ENCODE data around the gene LPCAT2. TPM values are rescaled to one million over a fixed set of nuclear protein-coding genes. Genes with fewer than 3 reads are reported as not detected.

Gene LPCAT2, protein sequence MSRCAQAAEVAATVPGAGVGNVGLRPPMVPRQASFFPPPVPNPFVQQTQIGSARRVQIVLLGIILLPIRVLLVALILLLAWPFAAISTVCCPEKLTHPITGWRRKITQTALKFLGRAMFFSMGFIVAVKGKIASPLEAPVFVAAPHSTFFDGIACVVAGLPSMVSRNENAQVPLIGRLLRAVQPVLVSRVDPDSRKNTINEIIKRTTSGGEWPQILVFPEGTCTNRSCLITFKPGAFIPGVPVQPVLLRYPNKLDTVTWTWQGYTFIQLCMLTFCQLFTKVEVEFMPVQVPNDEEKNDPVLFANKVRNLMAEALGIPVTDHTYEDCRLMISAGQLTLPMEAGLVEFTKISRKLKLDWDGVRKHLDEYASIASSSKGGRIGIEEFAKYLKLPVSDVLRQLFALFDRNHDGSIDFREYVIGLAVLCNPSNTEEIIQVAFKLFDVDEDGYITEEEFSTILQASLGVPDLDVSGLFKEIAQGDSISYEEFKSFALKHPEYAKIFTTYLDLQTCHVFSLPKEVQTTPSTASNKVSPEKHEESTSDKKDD
- total RNA-seq = 15.8 TPM

- DNase-seq (ENCODE audit: low spot score) = peak; percentile 83
Measured at GRCh38 chr16:55508941-55509931, at the start of gene LPCAT2. Gene LPCAT2, plus strand, starts transcription at chr16:55509072. Its CDS starts 110 bp downstream, at chr16:55509182.

- no peak for DNase-seq (ENCODE audit: low spot score)
Measured at GRCh38 chr16:55462241-55462640, 46.6 kb upstream of the LPCAT2 start.

GRCh38 chr16:55464375-55464774, 44.5 kb upstream of the LPCAT2 start:
- DNase-seq (ENCODE audit: low spot score) = no peak

DNA sequence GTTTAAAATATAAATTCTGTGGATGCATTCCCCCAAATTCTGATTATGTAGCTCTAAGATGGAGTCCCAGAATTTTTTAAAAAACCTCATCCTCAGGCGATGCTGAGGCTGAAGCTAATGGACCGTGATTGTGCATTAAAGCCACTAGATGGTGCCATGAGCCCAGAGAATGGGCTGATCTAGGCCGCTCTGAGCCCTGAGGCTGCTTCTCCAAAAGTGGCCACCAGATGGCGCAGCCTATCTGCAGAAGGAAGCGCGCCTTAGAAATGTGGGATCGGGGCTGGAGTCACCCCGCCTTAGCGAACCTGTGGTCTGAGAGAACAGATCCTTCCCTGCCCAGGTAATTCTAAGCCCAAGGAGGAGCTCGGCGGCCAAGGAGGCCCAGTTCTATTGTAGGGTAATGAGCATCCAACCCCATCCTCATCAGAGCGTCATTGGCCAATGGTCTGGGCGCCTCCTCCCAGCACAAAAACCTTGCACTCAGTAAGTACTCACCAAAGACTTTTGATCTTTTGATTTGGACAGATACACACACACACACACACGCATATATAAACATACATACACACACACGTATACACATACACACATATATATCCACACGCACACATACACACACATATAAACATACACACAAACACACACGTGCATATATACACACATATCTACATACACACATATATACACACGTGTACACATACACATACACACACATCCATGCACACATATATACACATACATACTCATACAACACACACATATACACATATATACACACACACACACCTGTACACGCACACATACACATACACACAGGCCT, 43.6 kb upstream of the LPCAT2 start:
- peak; percentile 92 for DNase-seq (ENCODE audit: low spot score)

DNA sequence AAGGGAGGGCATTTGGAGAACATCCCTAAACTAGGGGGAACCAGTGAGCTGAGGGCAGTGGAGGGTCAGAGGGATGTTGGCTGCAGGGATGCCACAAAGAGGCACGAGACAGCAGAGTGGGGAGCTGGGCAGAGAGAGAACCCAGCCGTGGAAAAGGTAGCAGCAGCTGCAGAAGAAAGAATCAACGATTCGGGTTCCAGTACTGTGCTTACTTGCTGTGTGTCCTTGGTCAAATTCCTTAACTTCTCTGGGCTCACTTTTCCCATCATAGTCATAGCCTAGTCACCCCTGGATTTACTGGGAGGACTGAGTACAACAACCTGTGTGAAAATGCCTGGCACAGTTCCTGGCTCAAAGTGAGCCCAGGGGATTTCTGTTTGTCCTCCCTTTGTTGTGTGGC, 42.7 kb upstream of the LPCAT2 start:
- no peak for DNase-seq (ENCODE audit: low spot score)

- DNase-seq (ENCODE audit: low spot score) = no peak
Measured at GRCh38 chr16:55467898-55468297, 41.0 kb upstream of the LPCAT2 start.

- no peak for DNase-seq (ENCODE audit: low spot score)
Measured at GRCh38 chr16:55468352-55468990, 40.4 kb upstream of the LPCAT2 start.

GRCh38 chr16:55469821-55470532, 38.9 kb upstream of the LPCAT2 start:
- DNase-seq (ENCODE audit: low spot score) = no peak

DNA sequence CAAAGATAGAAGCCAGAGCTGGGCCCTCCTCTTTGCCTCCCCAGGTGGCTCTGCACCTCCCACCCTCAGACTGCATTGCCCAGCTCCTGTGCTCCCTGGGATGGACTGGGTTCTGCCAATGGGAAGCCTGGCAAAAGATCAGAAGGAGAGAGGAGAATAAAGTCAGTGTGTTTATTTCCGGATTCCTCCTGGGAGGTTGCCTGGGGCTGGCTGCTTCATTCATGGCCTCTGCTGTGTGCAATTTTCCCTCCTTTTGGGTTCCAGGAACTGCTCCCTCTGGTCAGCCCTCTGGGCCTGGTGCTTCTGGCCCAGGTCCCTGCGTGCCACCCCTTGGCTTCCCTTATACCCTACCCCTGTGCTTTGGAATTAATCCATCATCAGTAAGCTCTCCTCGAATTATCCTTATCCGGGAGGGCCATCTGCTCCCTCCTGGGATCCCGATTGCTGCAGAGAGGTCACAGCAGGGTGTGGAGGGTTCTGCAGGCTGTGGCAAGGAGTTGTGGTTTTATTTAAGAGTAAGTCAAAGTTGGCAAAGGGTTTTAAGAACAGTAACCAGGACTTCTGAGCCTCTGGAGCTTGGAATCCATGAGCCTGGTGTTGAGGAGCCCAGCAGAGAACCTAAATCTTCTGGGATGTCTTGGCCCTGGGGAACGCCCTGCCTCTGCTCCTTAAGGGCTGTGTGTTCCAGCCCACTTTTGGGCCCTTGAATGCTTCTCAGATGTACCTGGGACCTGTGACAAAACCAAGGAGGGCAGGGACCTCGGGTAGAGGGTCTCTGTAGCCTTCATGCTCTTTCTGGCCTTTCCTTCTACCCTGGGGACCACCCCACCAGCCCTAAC, 38.1 kb upstream of the LPCAT2 start:
- DNase-seq (ENCODE audit: low spot score) = no peak

DNA sequence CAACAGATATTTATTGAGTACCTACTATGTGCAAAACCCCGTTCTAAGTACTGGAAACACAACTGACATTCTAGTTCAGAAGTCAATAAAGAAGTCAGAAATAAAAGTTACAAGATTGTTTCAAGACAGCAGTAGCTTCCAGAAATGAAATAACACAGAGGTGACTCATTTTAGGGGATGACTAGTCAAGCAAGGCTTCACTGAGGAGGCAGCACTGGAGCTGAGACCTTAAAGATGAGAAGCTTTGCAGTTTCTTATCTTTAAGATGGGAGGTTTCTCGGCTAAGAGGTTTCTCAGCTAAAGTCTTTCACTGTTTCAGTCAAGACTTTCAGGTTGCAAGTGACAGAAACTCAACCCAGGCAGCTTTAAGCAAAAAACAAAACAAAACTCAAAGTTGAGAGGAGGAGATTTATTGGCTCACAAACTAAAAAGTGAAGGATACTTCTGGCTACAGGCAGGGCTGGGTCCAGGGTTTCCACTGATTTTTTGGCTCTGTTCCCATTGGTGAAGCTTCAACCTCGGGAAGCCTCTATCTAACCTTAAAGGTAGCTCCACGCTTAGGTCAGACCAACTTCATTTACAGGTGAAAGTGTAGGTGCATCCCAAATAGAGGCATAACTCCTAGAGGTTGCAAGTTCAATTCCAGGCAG, 37.3 kb upstream of the LPCAT2 start:
- no peak for DNase-seq (ENCODE audit: low spot score)

GRCh38 chr16:55473587-55473986, 35.3 kb upstream of the LPCAT2 start:
- DNase-seq (ENCODE audit: low spot score) = no peak

GRCh38 chr16:55474821-55475220, 34.1 kb upstream of the LPCAT2 start:
- no peak for DNase-seq (ENCODE audit: low spot score)

DNA sequence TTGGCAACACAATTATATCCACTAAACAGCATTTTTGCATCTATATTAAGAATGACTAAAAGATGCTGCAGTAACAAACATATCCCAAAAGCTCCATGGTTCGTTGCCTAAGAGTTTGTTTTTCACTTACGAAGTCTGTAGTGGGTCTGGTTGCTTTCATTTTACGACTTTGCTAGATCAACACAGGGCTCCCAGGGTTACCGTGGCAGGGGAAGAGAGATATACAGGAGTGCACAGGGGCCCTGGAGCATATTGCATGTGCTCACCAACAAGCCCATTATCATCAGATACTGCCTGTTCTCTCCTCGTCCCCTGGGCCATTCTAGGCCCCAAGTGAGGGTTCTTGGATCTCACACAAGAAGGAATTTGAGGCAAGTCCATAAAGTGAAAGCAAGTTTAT, 33.0 kb upstream of the LPCAT2 start:
- no peak for DNase-seq (ENCODE audit: low spot score)

DNA sequence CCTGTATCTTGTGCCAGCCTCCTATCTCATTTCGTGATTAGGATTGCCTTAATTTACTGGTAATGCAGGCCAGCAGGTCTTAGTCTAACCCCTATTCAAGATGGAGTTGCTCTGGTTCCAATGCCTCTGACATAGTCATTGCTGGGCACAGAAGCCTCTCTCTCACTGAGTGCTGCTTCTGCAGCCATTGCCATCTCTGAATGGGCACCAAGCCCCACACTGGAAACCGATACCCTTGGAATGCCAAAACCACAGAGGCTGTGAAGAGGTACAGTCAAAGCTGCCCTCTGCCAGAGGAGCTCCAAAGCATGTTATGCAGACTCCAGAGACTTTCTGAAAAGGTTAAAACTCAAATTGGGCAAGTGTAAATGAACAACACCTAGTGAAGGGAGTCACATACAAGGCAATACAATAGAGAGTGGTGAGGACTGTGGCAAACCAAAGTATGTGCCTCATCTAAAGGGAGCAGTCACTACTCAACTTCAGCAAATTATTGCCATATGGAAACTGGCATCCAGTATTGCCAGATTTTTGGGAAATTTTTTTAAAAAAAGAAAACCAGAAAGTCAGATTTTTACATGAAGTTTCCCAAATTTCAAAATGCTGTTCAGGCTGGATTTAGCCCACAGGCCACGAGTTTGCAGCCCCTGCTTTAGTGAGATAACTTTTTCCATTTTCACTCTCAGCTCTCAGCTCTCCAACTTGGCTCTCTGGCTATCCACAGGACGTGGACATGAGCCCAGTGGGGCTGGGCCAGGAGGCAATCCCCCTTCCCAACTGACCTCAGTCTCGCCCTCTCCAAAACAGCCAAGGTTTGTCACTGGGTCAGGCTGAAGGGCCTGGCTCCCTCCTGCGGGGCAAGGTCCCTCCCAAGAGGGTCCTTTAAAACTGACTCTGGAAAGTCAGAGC, 32.0 kb upstream of the LPCAT2 start:
- no peak for DNase-seq (ENCODE audit: low spot score)

GRCh38 chr16:55477736-55478135, 31.1 kb upstream of the LPCAT2 start:
- DNase-seq (ENCODE audit: low spot score) = no peak

DNA sequence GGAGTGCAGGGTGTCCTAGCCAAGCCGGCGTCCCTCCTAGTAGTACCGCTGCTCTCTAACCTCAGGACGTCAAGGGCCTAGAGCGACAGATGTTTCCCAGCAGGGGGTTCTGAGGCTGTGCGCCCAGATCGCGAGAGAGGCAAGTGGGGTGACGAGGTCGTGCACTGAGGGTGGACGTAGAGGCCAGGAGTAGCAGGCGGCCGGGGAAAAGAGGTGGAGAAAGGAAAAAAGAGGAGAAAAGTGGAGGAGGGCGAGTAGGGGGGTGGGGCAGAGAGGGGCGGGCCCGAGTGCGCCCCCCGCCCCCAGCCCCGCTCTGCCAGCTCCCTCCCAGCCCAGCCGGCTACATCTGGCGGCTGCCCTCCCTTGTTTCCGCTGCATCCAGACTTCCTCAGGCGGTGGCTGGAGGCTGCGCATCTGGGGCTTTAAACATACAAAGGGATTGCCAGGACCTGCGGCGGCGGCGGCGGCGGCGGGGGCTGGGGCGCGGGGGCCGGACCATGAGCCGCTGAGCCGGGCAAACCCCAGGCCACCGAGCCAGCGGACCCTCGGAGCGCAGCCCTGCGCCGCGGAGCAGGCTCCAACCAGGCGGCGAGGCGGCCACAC, 29.9 kb upstream of the LPCAT2 start, which contains the start of gene MMP2:
TSS of gene MMP2 (plus strand) at position 372 of the 603 bp plus-strand sequence. CDS start 282 bp downstream, outside the sequence.
- DNase-seq (ENCODE audit: low spot score) = peak; percentile 61
